Osteocyte (in vitro differentiated cells): ENCODE measurements around the gene ABCC6. TPM values are rescaled to one million over a fixed set of nuclear protein-coding genes. Genes with fewer than 3 reads are reported as not detected.

Experiments used
- DNase-seq: peaks from one replicate; pipeline ENCODE4 v3.0.0; 2021; ENCODE audit warnings: mixed read lengths; ENCODE audit not compliant: unreplicated experiment; ENCODE audit errors: extremely low spot score
- H3K27ac Mint-ChIP-seq: one replicate; pipeline ENCODE4 v1.8.0; 2021; ENCODE audit warnings: mild to moderate bottlenecking, mixed read lengths; ENCODE audit not compliant: unreplicated experiment
- H3K27me3 Mint-ChIP-seq: one replicate; pipeline ENCODE4 v1.8.0; 2021; ENCODE audit warnings: mixed read lengths; ENCODE audit not compliant: unreplicated experiment
- H3K36me3 Mint-ChIP-seq: one replicate; pipeline ENCODE4 v1.8.0; 2021; ENCODE audit warnings: mixed read lengths; ENCODE audit not compliant: unreplicated experiment
- H3K4me1 Mint-ChIP-seq: one replicate; pipeline ENCODE4 v1.8.0; 2021; ENCODE audit warnings: mixed read lengths; ENCODE audit not compliant: unreplicated experiment
- H3K4me3 Mint-ChIP-seq: one replicate; pipeline ENCODE4 v1.8.0; 2021; ENCODE audit warnings: mild to moderate bottlenecking, moderate library complexity, mixed read lengths; ENCODE audit not compliant: unreplicated experiment
- H3K9me3 Mint-ChIP-seq: one replicate; pipeline ENCODE4 v1.8.0; 2021; ENCODE audit warnings: mixed read lengths; ENCODE audit not compliant: unreplicated experiment
- total RNA-seq: library from RNA; stranded (reverse); gene quantifications from 2 replicates; pipeline ENCODE4 v1.2.1, GENCODE V29; 2021
- TF ChIP-seq, protein P1 (sequence below): fragments of 200-600 bp; sonication (generic); IDR thresholded peaks from 2 replicates; pipeline ENCODE4 v1.5.0; 2021; ENCODE audit warnings: antibody characterized with exemption, mild to moderate bottlenecking, moderate library complexity

ABCC6 gene
- total RNA-seq, 1 donor from 2014 or later: 1.4 TPM

DNA sequence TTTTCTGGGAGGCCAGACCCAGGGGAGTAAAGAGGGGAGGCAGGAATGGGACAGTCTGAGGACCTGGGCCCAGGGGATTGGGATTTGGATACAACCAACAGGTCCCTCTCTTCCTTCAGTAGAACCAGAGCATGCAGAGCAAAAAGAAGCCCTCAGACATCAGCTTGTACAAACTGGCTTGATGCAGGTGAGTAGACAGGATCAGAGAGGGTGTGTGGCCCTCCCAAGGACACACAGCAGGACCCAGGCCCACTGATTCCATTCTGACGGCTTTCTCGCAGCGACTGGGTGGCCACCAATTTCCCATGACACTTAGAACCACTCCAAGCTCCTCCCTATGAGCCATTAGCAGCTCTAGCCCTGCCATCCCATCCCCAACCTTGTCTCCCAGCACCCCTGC lies 63.6 kb downstream of the ABCC6 start:
- H3K36me3 Mint-ChIP-seq: no peaks in the 10 kb centered on the region
- H3K27ac Mint-ChIP-seq: no peak overlapping the region
- H3K27me3 Mint-ChIP-seq: no peaks in the 10 kb centered on the region
- H3K4me3 Mint-ChIP-seq: no peak overlapping the region
- no peaks in the 10 kb centered on the region for H3K4me1 Mint-ChIP-seq
- DNase-seq: no peak
- peaks cover 15% of the 10 kb centered on the region for H3K9me3 Mint-ChIP-seq
- TF ChIP-seq, protein P1, sequence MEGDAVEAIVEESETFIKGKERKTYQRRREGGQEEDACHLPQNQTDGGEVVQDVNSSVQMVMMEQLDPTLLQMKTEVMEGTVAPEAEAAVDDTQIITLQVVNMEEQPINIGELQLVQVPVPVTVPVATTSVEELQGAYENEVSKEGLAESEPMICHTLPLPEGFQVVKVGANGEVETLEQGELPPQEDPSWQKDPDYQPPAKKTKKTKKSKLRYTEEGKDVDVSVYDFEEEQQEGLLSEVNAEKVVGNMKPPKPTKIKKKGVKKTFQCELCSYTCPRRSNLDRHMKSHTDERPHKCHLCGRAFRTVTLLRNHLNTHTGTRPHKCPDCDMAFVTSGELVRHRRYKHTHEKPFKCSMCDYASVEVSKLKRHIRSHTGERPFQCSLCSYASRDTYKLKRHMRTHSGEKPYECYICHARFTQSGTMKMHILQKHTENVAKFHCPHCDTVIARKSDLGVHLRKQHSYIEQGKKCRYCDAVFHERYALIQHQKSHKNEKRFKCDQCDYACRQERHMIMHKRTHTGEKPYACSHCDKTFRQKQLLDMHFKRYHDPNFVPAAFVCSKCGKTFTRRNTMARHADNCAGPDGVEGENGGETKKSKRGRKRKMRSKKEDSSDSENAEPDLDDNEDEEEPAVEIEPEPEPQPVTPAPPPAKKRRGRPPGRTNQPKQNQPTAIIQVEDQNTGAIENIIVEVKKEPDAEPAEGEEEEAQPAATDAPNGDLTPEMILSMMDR: no peak

DNA sequence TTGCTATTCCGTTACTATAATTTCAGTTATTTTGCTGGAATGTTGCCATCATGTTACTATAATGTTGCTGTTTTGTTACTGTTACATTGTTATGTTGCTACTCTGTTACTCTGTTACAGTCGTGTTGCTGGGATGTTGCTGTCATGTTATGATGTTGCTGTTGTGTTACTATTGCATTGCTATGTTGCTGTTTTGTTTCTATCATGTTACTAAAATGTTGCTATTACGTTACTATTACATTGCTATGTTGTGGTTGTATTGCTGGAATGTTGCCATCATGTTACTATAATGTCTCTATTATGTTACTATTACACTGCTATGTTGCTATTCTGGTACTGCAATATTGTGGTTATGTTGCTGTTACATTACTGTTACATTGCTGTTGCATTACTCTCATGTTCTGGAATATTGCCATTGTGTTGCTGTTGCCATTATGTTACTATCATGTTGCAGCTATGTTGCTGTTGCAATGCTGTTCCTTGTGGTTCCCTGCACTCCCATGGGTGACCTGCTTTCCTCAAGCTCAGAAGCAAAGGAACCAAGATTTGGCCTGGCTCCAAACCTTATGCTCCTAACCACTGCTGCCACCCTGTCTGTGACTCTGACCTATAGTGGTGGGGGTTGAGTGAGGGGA lies 64.4 kb downstream of the ABCC6 start:
- DNase-seq: no peak
- Mint-ChIP-seq H3K27ac (no peak overlapping the region), H3K9me3 (peaks cover 15% of the 10 kb centered on the region), H3K36me3 (no peaks in the 10 kb centered on the region), H3K4me3 (no peak overlapping the region), H3K27me3 (no peaks in the 10 kb centered on the region), H3K4me1 (no peaks in the 10 kb centered on the region)
- TF ChIP-seq, protein P1: no peak

DNA sequence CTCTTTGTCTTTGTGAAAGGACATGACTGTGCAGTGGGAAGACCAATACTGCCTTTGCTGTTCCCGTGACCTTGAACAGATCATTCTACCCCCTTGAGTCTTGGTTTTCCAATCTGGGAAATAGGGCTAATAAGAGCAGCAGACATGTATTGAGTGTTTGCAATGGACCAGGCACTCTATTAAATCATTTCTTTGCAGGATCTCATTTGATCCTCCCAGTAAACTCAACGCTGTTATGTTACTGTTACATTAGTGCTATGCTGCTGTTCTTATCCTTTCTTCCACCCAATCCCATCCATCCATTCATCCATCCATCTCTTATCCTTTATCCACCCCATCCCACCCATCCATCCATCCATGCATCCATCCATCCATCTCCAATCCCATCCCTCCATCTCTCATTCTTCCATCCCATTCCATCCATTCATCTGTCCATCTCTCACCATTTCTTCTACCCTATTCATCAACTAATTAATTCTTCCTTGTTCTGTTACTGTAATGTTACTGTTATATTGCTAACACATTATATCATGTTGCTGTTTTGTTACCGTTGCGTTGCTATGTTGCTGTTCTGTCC lies 65.1 kb downstream of the ABCC6 start:
- no peaks in the 10 kb centered on the region for H3K27me3 Mint-ChIP-seq
- H3K9me3 Mint-ChIP-seq: peaks cover 15% of the 10 kb centered on the region
- H3K27ac Mint-ChIP-seq: no peak overlapping the region
- TF ChIP-seq, protein P1: no peak
- H3K4me3 Mint-ChIP-seq: no peak overlapping the region
- no peak for DNase-seq
- no peaks in the 10 kb centered on the region for H3K36me3 Mint-ChIP-seq
- no peaks in the 10 kb centered on the region for H3K4me1 Mint-ChIP-seq

DNA sequence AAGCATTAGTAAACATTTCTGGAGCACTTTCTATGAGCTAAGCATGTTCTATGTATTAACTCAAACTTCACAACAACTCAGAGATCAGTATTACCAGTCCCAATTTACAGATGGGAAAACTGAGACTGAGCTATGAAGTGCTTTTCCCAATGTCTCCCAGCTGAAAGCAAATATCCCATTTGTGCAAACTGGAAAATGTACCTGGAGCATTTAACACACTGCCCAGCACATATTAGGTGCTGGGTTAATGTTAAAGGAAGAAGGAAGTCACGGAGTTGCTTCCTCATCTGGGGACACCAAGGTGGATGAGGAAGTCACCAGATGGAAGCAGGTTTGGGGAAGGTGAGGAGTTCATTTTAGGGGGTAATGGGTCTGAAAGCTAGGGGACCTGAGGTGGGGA lies 66.1 kb downstream of the ABCC6 start:
- H3K4me1 Mint-ChIP-seq: no peaks in the 10 kb centered on the region
- DNase-seq: no peak
- no peak overlapping the region for H3K4me3 Mint-ChIP-seq
- no peaks in the 10 kb centered on the region for H3K36me3 Mint-ChIP-seq
- H3K27ac Mint-ChIP-seq: no peak overlapping the region
- TF ChIP-seq, protein P1: no peak
- no peaks in the 10 kb centered on the region for H3K27me3 Mint-ChIP-seq
- H3K9me3 Mint-ChIP-seq: peaks cover 15% of the 10 kb centered on the region

DNA sequence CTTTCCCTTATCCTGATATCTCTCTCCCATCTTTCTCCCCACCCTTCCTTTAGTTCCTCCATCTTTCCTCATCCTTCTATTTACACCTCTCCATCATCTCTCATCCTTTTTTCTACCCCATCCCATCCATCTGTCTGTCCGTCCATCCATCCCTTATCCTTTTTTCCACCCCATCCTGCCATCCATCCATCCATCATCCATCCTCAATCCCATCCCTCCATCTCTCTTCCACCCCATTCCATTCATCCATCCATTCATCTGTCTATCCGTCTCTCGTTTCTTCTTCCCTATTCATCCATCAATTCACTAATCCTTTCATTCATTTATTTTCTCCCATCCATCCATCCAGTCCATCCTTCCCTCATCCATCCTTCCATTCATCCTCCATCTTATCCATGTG lies 68.1 kb downstream of the ABCC6 start:
- Mint-ChIP-seq H3K27me3 (no peaks in the 10 kb centered on the region), H3K4me3 (no peak overlapping the region), H3K4me1 (no peaks in the 10 kb centered on the region), H3K9me3 (peaks cover 15% of the 10 kb centered on the region), H3K36me3 (no peaks in the 10 kb centered on the region), H3K27ac (no peak overlapping the region)
- TF ChIP-seq, protein P1: no peak
- DNase-seq: no peak
